BE2C (cell line): ENCODE results near the gene ABLIM3.

Experiments used
- DNase-seq: peaks from one replicate; pipeline ENCODE4 v3.0.0-alpha.2; 2020
- H3K27me3 ChIP-seq: fragments of 250-450 bp; sonication (Bioruptor Pico); 2 replicates; pipeline ENCODE4 v1.5.1; 2020; ENCODE audit warnings: mild to moderate bottlenecking
- H3K36me3 ChIP-seq: fragments of 250-450 bp; sonication (Bioruptor Pico); 2 replicates; pipeline ENCODE4 v1.5.1; 2020; ENCODE audit warnings: mild to moderate bottlenecking
- H3K4me1 ChIP-seq: fragments of 250-450 bp; sonication (Bioruptor Pico); 2 replicates; pipeline ENCODE4 v1.5.1; 2020
- H3K4me3 ChIP-seq: 2 replicates; pipeline ENCODE4 v1.5.1; 2011; ENCODE audit warnings: low read depth, low read length
- H3K9me3 ChIP-seq: fragments of 250-450 bp; sonication (Bioruptor Pico); 2 replicates; pipeline ENCODE4 v1.5.1; 2020
- CTCF ChIP-seq: IDR thresholded peaks from 2 replicates; pipeline ENCODE4 v1.5.1; 2012; ENCODE audit warnings: mild to moderate bottlenecking, low read depth, low read length

The ABLIM3 gene

DNA sequence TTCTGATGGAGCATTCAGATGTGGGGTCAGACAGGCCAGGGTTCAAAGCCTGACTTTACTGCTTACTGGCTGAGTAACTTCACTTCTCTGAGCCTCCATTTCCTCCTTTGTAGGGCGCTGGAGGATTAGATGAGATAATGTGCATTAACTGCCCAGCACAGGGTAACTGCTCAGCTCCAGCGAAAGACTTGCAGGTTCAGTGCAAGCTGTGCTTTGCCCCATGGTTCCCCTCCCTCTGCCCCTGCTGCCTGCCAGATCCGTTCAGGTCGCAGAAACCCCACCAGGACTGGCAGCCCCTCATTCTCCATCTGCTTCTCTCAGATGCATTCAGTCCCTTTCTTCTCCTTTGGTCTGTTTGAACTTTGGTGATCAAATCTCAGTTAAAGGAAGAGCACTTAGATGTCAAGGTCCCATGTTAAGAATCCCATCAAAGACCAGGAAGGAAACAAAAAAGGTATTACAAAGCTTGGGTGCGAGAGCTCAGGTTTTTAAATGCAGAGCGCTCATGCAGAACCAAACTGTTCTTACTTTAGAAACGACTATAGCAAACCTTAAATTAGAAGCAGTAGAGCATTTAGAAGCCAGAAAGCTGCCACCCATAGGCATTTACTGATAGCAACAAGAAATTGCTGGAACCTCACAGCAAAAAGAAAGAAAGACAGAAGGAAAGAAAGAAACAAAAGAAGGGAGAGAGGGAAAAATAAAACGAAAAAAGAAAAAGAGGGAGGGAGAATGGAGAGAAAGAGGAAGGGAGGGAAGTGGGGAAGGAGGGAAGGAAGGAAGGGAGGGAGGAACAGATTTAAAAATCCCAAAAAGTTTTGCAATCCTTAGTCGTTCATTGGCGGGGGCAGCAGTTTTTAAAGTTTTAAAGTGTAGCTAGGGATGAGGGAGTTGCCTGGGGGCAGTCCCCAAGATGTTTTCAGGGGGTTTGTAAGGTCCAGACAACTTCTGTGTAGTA lies 153.9 kb downstream of the ABLIM3 start:
- no peaks in the 10 kb centered on the region for H3K4me1 ChIP-seq

GRCh38 chr5:149297340-149298025 lies 156.2 kb downstream of the ABLIM3 start:
- TF ChIP-seq CTCF: no peak
- Histone ChIP-seq H3K4me1 (no peaks in the 10 kb centered on the region), H3K27me3 (no peaks in the 10 kb centered on the region), H3K4me3 (no peak overlapping the region), H3K36me3 (no peaks in the 10 kb centered on the region), H3K9me3 (no peaks in the 10 kb centered on the region)
- DNase-seq: no peak

More for the DNA sequence above, 153.9 kb downstream of the ABLIM3 start:
- H3K36me3 ChIP-seq: no peaks in the 10 kb centered on the region
- no peaks in the 10 kb centered on the region for H3K9me3 ChIP-seq
- H3K27me3 ChIP-seq: no peaks in the 10 kb centered on the region
- TF ChIP-seq CTCF: no peak
- no peak for DNase-seq
- H3K4me3 ChIP-seq: no peak overlapping the region

DNA sequence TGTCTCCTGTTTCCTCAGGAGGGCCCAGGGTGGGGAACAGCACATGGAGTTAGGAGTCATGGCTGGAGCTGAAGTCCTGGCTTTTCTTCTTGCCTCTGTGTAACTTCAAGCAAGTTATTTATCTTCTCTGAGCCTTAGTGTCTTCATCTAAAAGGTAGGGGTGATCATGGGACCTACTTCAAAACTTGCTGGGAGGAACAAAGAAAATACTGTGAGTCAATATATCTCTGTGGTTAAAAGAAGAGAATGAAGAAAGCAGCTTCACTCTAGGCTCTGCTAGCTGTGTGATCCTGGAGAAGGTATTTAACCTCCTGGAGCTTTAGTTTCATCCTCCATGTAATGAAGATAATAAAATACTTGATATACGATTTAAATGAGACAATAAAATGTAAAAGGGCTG lies 156.9 kb downstream of the ABLIM3 start:
- no peak for TF ChIP-seq CTCF
- Histone ChIP-seq H3K4me3 (no peak overlapping the region), H3K4me1 (no peaks in the 10 kb centered on the region), H3K36me3 (no peaks in the 10 kb centered on the region), H3K9me3 (no peaks in the 10 kb centered on the region), H3K27me3 (no peaks in the 10 kb centered on the region)
- DNase-seq: no peak

- no peaks in the 10 kb centered on the region for H3K36me3 ChIP-seq
- no peak for TF ChIP-seq CTCF
- no peaks in the 10 kb centered on the region for H3K9me3 ChIP-seq
- no peak overlapping the region for H3K4me3 ChIP-seq
- no peak for DNase-seq
- H3K4me1 ChIP-seq: no peaks in the 10 kb centered on the region
- H3K27me3 ChIP-seq: no peaks in the 10 kb centered on the region
Observed at GRCh38 chr5:149298842-149299404, 157.6 kb downstream of the ABLIM3 start.

GRCh38 chr5:149299451-149300054 lies 158.3 kb downstream of the ABLIM3 start:
- no peak for DNase-seq
- TF ChIP-seq CTCF: no peak
- H3K27me3 ChIP-seq: no peaks in the 10 kb centered on the region
- no peaks in the 10 kb centered on the region for H3K9me3 ChIP-seq
- no peak overlapping the region for H3K4me3 ChIP-seq
- no peaks in the 10 kb centered on the region for H3K4me1 ChIP-seq
- no peaks in the 10 kb centered on the region for H3K36me3 ChIP-seq
